Measurements from ENCODE around the gene ST6GAL1.
"Not testable (repeated sequence)": the region's sequence is repeated elsewhere in the genome, so short reads cannot be mapped to it uniquely, and the experiment has no call there.

ST6GAL1 gene

GRCh38 chr3:186966406-186966805 is 36.1 kb downstream of the ST6GAL1 start:
- no peak for DNase-seq (ENCODE audit: extremely low read depth in 1 of 2, low read depth in 1 of 2)

DNA sequence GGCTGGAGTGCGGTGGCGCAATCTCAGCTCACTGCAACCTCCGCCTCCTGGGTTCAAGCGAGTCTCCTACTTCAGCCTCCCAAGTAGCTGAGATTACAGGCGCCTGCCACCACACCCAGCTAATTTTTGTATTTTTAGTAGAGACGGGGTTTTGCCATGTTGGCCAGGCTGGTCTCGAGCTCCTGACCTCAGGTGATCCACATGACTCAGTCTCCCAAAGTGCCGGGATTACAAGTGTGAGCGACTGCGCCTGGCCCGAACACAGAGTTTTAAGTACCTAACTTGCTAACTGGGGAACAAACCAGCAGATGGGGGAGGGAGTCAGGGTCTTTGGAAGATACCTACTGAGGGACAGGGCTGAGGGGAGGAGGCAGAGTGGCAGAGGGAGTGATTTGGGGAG is 36.9 kb downstream of the ST6GAL1 start:
- DNase-seq (ENCODE audit: extremely low read depth in 1 of 2, low read depth in 1 of 2) = not testable (repeated sequence)

- DNase-seq (ENCODE audit: extremely low read depth in 1 of 2, low read depth in 1 of 2) = no peak
Measured at GRCh38 chr3:186967686-186968085, 37.4 kb downstream of the ST6GAL1 start.

DNA sequence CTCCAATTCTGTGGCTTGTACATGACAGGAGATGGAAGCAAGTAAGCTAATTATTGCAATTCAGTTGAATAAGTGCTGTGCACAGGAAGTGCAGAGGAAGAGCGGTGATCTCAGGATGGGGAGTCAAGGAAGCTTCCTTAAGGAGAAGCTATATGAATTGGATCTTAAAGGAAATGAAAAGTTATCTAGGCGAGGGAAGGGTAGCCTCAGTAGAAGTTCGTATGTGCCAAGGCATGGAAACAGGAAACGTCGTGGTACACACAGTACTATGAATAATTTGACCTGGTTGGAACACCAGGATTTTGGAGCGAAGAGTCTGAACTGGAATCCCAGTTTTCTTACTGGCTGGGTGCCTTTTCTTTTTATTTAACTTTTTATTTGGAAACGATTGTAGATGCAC is 39.3 kb downstream of the ST6GAL1 start:
- no peak for DNase-seq (ENCODE audit: extremely low read depth in 1 of 2, low read depth in 1 of 2)

DNA sequence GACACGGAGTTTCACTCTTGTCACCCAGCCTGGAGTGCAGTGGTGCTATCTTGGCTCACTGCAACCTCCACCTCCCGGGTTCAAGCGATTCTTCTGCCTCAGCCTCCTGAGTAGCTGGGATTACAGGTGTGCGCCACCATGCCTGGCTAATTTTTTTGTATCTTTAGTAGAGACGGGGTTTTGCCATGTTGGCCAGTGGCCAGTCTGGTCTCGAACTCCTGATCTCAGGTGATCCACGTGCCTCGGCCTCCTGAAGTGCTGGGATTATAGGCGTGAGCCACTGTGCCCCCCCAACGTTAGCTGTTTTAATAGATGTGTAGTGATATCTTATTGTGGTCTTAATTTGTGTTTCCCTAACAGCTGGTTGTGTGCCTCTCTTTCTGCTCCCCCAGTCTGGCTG is 40.8 kb downstream of the ST6GAL1 start:
- DNase-seq (ENCODE audit: extremely low read depth in 1 of 2, low read depth in 1 of 2) = not testable (repeated sequence)

GRCh38 chr3:186971578-186971977 is 41.3 kb downstream of the ST6GAL1 start:
- DNase-seq (ENCODE audit: extremely low read depth in 1 of 2, low read depth in 1 of 2) = no peak

- DNase-seq (ENCODE audit: extremely low read depth in 1 of 2, low read depth in 1 of 2) = no peak
Measured at GRCh38 chr3:186973702-186974101, 43.4 kb downstream of the ST6GAL1 start.

DNA sequence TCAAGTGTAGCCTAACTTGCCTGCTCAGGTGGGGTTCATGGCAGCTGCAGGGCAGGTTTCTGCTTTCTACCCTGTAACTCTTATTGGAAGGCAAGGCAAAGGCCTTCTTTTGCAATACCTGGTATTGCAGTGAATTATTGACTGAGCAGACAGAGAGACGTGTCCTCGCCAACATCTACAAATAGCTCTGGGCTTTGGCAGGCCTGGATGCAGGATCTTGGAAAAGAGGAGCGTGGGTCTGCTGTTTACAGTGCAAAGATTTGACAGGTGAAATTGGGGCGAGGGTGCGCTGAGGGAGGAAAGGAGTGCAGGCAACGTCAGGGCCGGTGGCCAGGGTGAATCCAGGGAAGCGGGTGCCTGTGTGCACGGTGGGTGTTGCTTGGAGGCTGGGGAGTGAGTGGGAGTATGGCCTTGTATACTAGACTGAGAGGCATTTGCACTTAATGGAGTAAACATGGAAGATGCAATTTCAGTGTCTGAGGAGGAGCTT is 44.5 kb downstream of the ST6GAL1 start:
- DNase-seq (ENCODE audit: extremely low read depth in 1 of 2, low read depth in 1 of 2) = no peak

DNA sequence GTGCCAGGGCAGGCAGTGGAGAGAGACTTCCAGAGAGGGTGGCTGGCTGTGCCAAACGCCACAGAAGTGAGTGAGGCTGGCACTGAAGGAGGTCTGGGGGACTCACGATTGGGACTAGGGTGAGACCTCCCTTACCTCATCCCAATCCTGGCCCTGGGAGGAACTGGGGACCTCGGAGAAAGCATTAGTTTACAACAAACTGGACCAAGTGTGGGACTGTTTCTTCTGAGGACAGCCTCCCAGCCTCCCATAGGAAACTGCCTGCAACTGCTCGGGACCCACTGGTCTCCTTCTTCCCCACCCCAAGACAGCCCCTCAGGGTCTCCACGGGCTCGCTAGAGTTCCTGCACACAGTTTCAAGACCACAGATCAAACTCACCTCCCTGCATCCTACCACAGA is 45.4 kb downstream of the ST6GAL1 start:
- no peak for DNase-seq (ENCODE audit: extremely low read depth in 1 of 2, low read depth in 1 of 2)

DNA sequence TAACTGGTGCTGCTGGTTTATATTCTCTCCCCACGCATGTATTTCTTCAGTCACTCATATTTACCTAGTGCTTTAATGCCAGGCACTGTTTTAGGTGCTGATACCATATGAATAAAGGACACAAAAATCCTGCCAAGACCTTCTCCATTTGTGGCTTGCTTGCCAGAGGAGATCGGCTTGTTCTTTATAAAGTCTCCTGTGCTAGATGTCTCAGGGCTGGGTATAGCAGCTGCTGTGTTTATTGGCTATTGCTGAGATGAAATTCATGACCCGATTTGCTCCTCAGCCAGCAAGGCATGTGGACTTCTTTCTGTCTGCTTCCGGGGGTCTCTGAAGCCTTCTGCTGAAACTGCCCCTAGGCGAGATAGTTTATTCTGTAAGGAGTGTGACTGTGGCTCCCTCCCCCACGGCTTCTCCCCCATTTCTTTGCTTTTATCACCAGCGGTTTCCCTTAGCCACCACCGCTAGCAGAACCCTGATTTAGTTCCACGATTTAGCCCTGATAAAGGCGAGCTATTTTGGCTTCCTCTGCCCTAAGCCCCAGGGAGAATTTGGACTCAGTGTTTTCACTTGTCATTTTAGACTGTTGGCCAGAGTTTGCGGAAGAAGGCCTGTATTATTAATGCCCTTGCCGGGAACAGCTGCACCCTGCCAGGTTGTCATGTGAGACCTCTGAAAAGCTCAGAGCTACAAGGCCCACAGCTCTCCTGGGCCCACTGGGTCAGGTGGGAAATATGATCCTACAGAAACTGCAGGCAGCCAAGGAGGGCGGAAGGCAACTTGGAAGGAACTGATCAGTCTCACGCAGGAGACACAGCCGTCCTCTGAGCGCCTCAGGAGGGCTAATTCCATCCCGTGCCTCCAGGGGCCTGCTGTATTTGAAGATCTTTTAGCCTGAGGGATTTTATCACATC is 46.8 kb downstream of the ST6GAL1 start:
- DNase-seq (ENCODE audit: extremely low read depth in 1 of 2, low read depth in 1 of 2) = no peak

DNA sequence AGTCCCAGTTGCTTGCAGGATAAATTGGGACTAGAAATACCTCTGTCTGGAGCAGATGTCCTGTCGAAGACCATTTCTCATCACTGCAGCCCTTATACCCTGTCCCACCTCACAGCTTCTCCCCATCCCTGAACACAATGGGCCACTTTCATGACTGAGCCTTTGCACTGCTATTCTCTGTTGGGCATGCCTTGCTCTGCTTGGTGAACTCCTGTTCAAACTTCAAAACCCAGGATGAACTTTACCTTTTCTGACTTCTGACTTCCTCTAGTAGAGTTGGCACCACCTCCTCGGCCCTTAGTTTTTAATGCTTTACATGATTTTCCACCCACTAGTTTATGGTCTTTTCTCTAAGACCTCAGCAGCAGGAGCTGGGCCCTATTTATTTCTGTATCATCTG is 48.4 kb downstream of the ST6GAL1 start:
- DNase-seq (ENCODE audit: extremely low read depth in 1 of 2, low read depth in 1 of 2) = no peak

DNA sequence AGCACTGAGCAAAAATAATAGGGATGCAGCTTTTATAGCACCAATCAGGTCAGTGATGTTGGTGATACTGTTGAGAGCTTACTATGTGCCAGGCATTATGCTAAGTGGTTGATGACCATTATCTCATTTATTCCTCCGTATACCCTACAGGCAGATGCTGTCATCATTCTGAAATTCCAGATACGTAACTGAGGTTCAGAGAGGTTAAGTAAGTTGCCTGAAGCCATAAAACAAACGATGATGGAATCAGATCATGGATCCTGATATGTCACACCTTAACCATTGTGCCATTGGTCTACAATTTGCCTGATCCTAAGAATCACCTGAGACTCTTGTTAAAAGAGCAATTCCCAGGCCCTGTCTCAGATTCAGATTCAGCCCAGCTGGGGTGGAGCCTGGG is 49.5 kb downstream of the ST6GAL1 start:
- no peak for DNase-seq (ENCODE audit: extremely low read depth in 1 of 2, low read depth in 1 of 2)

DNA sequence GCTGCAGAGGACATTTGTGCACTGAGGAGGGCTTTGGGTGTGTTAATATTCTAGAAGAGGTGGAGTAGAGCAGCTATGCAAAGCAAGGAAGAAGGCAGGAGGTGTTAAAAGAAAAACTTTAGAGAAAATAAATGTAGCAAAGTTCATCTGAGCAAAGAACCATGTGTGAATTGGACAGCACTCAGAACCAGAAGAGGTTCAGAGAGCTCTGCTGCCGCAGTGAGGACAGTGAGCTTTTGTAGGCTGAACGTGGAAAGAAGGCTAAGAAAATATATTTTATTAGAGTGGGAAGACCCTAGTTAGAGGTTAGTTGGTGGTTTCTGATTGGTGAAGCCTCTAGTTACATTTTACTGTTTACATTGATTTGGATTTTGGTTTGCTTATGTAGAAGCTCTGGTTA is 50.7 kb downstream of the ST6GAL1 start:
- no peak for DNase-seq (ENCODE audit: extremely low read depth in 1 of 2, low read depth in 1 of 2)

DNA sequence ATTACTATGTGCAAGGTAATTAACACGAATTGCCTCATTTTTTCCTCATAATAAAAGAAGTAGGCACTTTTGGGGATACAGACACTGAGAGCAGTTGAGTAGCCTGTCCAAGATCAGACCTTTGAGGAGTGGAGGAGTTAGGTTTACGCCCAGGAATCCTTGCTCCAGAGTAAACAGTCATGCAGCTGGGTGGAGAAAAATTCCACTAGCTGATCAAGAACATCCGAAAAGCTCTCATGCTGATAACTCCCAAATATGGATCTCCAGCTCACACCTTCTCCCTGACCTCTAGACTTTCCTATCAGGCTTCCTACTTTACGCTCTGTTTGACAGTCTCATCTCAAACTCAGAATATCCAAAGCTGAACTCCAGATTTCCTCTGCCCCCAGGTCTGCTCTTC is 53.3 kb downstream of the ST6GAL1 start:
- DNase-seq (ENCODE audit: extremely low read depth in 1 of 2, low read depth in 1 of 2) = no peak

DNA sequence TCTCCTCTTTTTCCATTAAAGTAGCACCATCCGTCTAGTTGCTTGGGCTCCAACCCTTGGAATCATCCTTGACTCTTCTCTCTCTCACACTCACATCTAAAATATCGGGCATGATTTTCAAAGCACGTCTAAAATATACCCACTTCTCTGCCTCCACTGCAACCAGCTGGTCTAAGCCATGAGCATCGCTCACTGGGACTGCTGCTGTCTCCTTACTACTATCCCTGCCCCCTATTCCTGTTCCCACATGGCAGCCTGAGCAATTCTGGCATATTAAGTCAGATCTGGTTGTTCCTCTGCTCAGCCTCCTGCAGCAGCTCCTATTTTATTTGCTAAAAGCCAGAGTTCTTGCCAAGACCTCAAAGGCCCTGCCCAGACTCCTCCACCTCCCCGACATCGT is 53.7 kb downstream of the ST6GAL1 start:
- no peak for DNase-seq (ENCODE audit: extremely low read depth in 1 of 2, low read depth in 1 of 2)

GRCh38 chr3:186985661-186986364 is 55.5 kb downstream of the ST6GAL1 start:
- DNase-seq (ENCODE audit: extremely low read depth in 1 of 2, low read depth in 1 of 2) = no peak

GRCh38 chr3:186986406-186986805 is 56.1 kb downstream of the ST6GAL1 start:
- DNase-seq (ENCODE audit: extremely low read depth in 1 of 2, low read depth in 1 of 2) = no peak

- no peak for DNase-seq (ENCODE audit: extremely low read depth in 1 of 2, low read depth in 1 of 2)
Measured at GRCh38 chr3:186986816-186987215, 56.5 kb downstream of the ST6GAL1 start.

DNA sequence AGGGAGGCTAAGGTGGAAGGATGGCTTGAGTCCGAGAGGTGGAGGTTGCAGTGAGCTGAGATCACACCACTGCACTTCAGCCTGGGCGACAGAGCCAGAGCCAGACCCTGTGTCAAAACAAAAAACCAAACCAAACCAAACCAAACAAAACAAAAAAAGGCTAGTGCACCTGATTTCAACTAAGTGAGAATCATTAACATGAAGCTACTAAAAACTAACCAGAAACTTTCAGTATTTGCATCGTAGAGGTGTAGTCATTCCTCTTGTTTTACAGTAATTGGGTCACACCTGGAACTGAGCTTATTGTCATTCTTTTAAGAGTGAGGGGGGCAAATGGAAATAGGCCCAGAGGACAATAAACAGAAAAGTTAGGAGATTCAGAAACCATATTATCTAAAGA is 58.5 kb downstream of the ST6GAL1 start:
- DNase-seq (ENCODE audit: extremely low read depth in 1 of 2, low read depth in 1 of 2) = no peak

DNA sequence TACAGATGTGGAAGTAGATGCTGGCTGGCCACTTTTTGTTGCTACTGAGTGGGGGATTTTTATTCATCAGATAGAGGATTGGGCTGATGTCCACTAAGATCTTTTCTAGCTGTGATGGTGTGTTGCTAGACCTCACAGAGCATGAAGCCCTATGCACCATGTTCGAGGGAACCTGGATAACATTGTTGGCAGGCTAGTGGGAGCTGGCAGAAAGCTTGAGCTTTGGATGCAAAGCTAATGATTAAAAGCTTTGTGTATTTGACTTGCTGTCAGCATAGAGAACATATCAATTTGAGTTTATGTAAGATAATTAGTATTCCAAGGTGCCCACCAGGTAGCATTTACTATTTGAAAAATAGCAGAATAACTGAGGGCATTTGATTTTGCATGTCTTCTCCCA is 59.1 kb downstream of the ST6GAL1 start:
- DNase-seq (ENCODE audit: extremely low read depth in 1 of 2, low read depth in 1 of 2) = no peak

DNA sequence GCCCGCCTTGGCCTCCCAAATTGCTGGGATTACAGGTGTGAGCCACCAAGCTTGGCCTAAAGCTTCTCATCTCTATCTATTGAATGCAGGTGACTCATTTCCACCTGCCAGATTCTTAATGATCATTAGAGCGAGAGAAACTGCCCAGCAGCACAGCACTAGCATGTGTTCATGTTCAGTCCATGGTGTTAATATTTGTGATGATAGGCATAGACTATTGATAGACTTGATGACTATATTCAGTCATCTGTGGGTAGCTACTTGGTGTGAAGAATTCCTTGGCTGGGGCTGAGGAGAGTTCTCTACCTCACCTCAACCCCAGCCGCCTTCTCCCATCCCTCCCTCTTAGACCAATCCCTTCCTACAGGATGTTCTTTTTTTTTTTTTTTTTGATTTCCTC is 60.0 kb downstream of the ST6GAL1 start:
- no peak for DNase-seq (ENCODE audit: extremely low read depth in 1 of 2, low read depth in 1 of 2)

DNA sequence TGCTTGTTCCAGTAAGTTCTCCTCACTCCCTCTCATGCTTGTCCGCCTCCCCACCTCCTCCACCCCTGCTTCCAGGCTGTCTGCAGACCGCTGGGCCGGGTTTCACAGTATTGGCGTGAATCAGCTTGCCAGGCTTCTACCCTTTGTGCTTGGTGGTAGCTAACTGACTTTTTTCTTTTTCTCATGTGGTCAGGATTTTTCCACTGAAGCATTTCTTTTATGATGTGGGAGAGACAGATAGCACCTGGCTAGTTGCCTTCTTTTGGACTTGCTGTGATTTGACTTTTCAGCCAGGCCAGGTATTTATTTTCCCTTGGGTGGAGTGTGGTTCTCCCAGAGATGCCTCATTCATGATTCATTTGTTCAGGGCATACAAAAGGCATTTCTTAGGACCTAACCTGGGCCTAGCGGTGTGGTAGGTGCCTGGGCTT is 60.6 kb downstream of the ST6GAL1 start:
- no peak for DNase-seq (ENCODE audit: extremely low read depth in 1 of 2, low read depth in 1 of 2)

Measured in stimulated activated CD8-positive, alpha-beta memory T cell treated with anti-CD3 and anti-CD28 coated beads, Interleukin-7, amount 100 ng/mL, for 48 hours (primary cell).